ENCODE results near the gene ACYP2. TPM values are rescaled to one million over a fixed set of nuclear protein-coding genes. Genes with fewer than 3 reads are reported as not detected.
A peak's percentile ranks its signal among the peaks of the same experiment; 100 is the strongest.

ACYP2 gene
- total and polyA plus RNA-seq, 2 donors (not counting 1 experiment from before 2014, with no cell fraction given), result 14.0 to 17.2 TPM

DNA sequence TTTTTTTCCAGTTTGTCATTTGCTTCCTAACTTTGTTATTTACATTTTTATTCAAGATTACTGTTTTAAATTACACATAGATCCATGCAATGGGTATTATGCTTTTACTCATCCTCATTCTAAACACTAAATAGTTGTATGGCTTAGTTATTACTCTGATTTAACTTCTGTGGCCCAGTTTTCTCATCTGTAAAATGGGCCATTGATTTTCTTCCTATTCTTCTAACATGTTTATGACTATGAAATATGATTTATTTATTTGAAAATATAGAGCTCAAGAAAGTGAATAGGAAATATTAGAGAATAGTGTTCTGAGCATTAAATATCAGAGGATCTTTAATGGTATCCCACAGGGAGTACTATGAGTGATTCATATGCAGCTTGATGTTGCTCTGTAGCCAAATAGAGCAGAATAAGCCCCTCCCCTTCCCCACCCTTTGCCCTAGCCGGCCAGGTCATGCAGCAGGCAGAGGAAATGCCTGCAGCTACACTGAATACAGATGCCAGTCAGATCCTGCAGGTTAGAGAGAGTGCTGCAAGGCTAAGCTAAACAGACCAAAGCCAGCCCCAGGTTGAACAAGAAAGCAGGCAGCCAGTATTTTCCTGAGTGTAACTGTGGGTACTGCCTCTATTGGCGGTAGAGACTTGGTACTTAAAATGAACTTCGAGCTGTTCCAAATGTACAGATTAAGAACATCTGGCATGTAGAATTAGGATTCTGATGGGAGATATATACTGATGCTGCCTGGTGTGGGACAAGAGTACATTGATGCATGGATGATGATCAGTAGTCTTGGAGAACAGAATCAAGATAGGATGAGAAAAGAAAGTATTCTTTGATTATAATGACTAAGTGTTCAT lies 11.7 kb upstream of the ACYP2 start:
- CTCF ChIA-PET, result interaction anchor here (0.6 to 2.4 kb wide), 12 partner anchors 9 to 1074 kb away, joined by 3 to 13 read pairs (median 3); partner anchors contain the start of gene EML6
- no peak for TF ChIP-seq EZH2 (IDR thresholded peaks at IDR 0.05; ENCODE audit: borderline replicate concordance, insufficient read depth, low read depth, low read length, poor library complexity, severe bottlenecking)
- TF ChIP-seq, protein P1, sequence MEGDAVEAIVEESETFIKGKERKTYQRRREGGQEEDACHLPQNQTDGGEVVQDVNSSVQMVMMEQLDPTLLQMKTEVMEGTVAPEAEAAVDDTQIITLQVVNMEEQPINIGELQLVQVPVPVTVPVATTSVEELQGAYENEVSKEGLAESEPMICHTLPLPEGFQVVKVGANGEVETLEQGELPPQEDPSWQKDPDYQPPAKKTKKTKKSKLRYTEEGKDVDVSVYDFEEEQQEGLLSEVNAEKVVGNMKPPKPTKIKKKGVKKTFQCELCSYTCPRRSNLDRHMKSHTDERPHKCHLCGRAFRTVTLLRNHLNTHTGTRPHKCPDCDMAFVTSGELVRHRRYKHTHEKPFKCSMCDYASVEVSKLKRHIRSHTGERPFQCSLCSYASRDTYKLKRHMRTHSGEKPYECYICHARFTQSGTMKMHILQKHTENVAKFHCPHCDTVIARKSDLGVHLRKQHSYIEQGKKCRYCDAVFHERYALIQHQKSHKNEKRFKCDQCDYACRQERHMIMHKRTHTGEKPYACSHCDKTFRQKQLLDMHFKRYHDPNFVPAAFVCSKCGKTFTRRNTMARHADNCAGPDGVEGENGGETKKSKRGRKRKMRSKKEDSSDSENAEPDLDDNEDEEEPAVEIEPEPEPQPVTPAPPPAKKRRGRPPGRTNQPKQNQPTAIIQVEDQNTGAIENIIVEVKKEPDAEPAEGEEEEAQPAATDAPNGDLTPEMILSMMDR (IDR thresholded peaks at IDR 0.05), result peak; percentile 17
- POLR2A ChIA-PET, result interaction anchor here (0.9 to 1.0 kb wide), 2 partner anchors 11 to 12 kb away, joined by 3 to 5 read pairs; no protein-coding TSS in a partner anchor
- peaks cover 0 to 6% (median 3%) of the 10 kb centered on the region in 3 donors for H3K9me3 ChIP-seq (ENCODE audit: control extremely low read depth in 1 of 3, control insufficient read depth in 2 of 3, insufficient read depth in 1 of 3, low read length in 2 of 3)
- DNase-seq, result peak; percentile 68
- no peaks in the 10 kb centered on the region for H3K79me2 ChIP-seq (ENCODE audit: control insufficient read depth, insufficient read depth, low read length)
- Mint-ChIP-seq H3K4me3 (peak overlapping the region; percentile 50), H3K9me3 (ENCODE audit: insufficient read depth) (peaks cover 3% of the 10 kb centered on the region), H3K27ac (peak overlapping the region; percentile 85), H3K27me3 (no peaks in the 10 kb centered on the region), H3K4me1 (peaks cover 83% of the 10 kb centered on the region)
- peak overlapping the region; percentile 54 for H3K4me2 ChIP-seq (replicated peaks; ENCODE audit: low read depth, low read length, poor library complexity, severe bottlenecking)
- H3K9ac ChIP-seq (ENCODE audit: low read length), result peak overlapping the region; percentile 7
- WGBS (ENCODE audit: insufficient coverage), result 19% methylated on average over 3 of the region's 3 CpGs
- peak overlapping the region in 1 of 5 experiments; percentile 1 for H3K4me3 ChIP-seq (ENCODE audit: control extremely low read depth in 1 of 5, extremely low read depth in 1 of 5, insufficient read depth in 1 of 5, low read depth in 2 of 5, low read length in 4 of 5)
- ATAC-seq (ENCODE audit: low read depth), result peak; percentile 77
- H3K27ac ChIP-seq (ENCODE audit: low read length in 2 of 2), result no peak overlapping the region
- H4K20me1 ChIP-seq (ENCODE audit: control insufficient read depth, insufficient read depth, low read length, poor library complexity, severe bottlenecking), result no peaks in the 10 kb centered on the region
- H2AFZ ChIP-seq (ENCODE audit: insufficient read depth, low read depth, low read length, poor library complexity, severe bottlenecking), result peak overlapping the region; percentile 29
- intact Hi-C loops (cut with micrococcal nuclease), result loop anchor here (5.0 to 10.0 kb wide), 8 partner anchors 49 to 1071 kb away; partner anchors contain the start of genes ASB3, EML6, ERLEC1 and RTN4
- no peaks in the 10 kb centered on the region for H3K27me3 ChIP-seq (replicated peaks in 1 of 4; ENCODE audit: control extremely low read depth in 1 of 4, control insufficient read depth in 3 of 4, insufficient read depth in 4 of 4, low read length in 3 of 4)
- H3K4me1 ChIP-seq (ENCODE audit: control insufficient read depth in 2 of 2, insufficient read depth in 2 of 2, low read length in 2 of 2), result peaks cover 66 to 68% of the 10 kb centered on the region in 2 donors
- no peaks in the 10 kb centered on the region for H3K36me3 ChIP-seq (replicated peaks in 1 of 2; ENCODE audit: control extremely low read depth in 1 of 2, control insufficient read depth in 1 of 2, extremely low read depth in 1 of 2, insufficient read depth in 2 of 2, low read length in 1 of 2)
